ENCODE results near the gene PHKA2.

PHKA2 gene

DNA sequence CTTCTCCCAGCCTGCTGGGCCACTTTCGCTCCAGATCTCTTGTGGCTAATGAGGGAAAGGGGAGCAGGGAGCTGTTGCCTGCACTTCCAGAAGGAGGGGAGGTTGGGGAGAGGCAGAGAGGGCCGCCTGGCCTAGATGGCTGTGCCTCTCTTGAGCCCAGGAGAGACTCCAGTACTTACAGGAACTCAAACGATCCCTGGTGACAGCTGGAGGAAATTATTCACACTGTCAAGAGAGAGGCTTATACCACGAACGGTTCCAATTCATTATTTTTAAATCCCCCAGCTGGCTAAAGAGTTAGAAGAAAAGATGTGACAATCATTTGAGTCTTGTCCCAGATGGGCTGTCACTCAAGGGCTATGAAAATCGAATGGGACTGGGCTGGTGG lies 96.1 kb downstream of the PHKA2 start:
- DNase-seq (ENCODE audit: low read depth), result no peak

DNA sequence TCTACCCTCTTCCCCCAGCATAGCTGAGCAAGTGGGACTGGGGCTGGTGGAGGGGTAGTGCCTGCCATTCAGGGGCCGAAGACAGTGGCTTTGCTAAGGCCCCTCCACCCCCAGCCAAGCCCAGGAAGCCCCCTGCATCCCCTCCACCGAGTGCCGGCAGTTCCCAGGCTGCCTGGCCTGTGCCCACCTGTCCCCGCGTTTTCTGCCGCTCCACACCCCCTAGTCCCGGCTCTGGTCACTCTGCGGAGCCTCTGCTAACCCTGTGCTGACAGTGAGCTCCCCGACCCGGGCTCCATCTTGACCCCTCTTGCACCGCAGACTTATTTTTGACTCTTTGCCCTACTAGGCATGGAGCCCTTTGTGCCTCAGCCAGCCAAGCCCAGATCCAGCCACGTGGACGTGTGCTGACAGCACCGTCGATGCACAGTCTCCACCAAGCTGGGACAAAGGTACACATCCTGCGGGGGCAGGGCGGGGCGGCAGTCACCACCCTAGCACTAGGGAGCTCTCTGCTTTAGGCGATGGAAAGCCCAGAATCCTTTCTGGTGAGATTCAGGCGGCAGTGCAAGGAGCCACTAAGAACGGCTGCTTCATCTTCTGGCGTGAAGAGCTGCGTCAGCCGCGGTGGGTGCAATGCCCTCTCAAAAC lies 96.6 kb downstream of the PHKA2 start:
- no peak for DNase-seq (ENCODE audit: low read depth)

DNA sequence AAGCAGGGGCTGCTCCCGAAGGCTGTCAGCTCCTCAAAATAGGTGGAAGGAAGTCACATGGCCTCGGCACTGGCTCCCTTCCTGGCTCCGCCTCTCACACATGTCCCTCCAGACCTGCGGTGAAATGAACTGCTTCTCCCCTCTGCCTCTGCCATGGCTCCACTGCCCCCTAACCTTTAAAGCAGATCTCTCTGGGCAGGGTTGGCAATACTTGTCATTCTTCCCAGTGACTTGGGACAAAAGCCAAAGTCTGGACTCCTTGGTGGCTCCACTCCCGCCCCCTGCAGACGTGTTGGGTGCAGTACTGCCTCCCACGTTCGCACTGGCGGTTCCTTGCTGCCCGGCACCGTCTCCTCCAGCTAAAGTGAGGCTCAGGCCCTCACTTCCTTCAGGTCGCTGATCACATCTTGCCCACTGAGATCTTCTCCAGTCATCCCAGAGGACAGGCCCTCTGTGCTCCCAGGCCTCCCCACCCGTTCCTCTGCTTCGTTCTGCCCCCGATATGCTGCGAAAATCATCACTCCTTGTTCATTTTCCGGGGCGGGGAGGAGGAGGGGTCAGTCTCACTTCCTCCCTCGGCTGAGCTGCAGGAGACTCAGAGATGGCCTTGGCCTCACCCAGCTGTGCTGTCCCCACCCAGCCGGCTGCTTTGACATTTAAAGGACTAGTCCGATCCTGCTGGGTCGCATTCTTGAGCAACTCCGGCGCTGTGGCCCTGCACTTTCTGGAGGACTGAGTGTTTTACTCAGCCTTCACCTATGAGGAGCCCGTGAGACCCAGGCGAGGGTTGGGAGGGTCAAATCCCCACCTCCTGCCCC lies 97.4 kb downstream of the PHKA2 start:
- peak; percentile 24 for DNase-seq (ENCODE audit: low read depth)

DNA sequence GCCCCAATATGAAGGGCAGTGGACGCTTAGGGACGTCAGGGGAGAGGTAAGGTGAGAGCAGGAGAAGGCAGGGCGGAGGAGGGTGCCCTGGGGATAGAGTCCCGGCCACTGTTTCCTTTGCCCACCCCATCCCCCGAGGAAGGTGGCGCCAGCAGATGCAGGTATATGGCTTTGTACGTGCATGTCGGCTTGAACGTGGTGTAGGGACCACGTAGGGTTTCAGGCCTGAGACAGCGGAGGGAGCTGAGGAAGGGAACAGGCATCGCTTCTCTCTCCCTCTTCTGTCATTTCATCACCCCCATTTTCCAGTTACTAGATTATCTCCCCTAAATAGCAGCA lies 97.9 kb downstream of the PHKA2 start:
- DNase-seq (ENCODE audit: low read depth), result no peak

DNA sequence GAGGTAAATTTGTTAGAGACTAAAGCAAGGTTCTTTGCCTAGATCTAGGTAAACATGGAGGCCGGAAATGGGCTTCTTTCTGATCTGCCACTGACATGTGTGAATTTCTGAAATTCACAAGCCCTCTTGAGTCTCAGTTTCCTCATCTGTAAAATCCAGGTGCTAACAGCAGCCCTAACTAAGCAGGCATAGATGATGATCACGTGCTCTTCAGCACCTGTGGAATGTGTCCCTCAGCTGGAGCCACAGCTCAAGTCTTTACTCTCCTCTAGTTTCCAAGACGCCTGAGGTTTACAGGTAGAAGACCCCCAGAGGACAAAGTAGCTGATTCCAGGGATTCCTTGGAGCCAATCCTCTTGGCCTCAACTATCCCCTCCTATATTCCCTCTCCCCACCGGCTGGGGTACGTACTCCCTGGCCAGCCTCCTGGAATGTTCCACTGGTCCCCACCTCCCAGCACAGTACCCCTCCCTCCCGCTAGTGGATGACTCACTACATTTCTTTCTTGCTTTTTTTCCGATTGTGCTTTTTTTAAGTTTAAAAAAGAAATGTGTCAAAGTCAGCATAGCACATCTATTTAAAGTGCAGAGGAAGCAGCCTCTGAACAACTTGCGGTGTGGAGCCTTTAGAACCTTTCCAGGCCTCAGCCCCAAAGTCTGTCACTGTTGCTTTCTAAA lies 98.4 kb downstream of the PHKA2 start:
- no peak for DNase-seq (ENCODE audit: low read depth)

DNA sequence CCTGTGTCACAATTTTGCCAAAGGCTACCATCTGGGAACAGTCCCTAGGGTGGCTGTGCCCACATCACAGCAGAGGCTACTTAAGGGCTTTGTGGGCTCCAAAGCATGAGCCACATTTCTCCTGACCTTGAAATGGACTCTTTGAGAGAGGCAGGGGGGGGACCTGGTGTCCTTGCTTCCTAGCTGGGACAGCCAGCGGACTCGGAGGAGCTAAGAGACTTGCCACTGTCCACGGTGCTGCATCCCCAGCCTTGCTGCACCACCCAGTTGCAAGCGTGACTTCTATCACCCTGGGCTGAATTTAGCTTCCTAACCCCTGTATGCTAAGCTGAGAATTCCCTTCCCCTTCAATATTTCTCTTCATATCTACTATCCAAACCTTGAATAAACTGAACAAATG lies 99.0 kb downstream of the PHKA2 start:
- DNase-seq (ENCODE audit: low read depth), result no peak

DNA sequence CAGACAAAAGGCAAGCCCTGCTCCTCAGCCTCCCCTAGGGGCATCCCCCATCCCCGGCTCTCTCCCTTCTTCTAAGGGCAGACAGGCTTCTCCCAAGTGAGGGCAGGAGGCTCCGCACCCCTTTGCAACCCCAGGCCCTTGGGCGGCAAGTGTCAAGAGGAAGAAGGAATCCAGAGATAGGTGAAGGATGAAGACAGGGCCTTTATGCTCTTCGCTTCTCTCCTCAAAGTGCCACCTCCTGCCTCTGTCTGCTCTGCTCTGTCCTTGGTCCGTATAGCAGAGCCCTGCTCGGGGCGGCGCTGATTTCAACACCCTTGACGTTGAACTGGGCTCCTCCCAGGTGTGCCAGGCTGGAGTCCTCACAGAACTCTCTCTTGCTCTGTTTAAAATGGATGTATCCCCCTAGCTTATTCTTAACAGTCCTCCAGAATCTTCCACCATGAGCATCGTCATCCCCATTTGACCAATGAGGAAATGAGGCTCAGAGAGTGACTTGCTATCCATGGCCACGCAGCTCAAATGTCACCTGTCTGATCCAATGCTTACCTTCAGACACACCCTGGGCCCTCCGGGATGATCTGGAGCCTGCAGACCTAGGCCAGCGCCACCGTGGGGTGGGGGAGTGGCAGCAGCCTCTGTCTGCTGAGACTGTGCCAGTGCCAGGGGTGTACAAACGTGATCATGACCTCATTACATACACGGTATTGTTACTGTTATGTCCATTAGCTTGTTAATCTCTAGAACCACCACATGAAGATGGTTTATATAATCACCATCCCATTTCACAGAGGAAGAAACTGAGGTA lies 99.8 kb downstream of the PHKA2 start:
- no peak for DNase-seq (ENCODE audit: low read depth)

DNA sequence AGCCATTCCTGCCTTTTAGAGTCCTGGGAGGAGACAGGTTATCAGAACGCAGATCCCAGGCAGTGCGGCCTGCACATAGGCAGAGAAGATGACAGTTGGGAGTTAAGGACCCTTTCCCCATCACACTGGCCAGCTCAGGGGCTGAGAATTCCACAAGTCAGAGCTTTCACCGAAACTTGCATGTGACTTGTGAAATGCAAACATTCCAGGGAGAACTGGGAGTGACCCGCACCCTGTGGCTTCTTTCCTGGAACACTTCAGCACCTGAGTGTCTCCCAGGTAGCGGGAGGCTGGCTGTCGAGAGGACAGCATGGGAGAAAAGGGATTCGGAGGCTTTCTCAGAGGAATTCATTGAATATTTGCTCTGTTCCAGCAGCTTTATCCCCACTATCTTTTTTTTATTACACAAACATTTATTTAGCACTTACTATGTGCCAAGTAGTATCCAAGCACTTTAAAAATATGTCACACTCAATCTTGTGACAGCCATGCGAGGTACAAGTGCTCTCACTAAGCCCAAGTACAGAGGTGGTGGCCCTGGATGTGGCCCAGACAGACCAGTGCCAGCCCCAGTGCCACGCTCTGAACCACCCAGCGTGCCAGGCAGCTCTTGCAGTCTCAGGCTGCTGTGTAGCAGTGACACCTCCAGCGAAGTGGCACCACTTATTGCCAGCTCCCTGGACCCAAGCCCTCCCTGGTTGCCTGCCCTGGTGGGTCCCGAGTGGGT lies 100.5 kb downstream of the PHKA2 start:
- no peak for DNase-seq (ENCODE audit: low read depth)

DNA sequence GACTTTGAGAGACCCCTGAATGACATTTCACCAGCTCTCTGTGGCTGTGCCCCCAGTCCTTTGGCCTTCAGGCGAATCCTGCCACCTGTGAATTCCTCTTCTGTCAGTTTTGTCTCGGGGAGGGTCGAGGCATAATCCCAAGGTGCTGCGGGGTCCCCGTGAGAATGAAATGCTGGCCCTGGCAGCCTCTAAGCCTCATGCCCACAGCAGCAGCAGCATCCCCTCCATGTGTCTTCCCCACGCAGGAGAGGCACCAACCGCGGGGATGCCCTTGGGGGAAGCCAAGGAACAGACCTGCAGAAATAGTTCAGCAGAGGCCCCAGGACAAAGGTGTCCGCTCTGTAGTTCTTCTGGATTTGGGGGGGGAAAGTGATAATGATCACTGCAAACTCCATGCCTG lies 104.8 kb downstream of the PHKA2 start:
- DNase-seq (ENCODE audit: low read depth), result no peak

DNA sequence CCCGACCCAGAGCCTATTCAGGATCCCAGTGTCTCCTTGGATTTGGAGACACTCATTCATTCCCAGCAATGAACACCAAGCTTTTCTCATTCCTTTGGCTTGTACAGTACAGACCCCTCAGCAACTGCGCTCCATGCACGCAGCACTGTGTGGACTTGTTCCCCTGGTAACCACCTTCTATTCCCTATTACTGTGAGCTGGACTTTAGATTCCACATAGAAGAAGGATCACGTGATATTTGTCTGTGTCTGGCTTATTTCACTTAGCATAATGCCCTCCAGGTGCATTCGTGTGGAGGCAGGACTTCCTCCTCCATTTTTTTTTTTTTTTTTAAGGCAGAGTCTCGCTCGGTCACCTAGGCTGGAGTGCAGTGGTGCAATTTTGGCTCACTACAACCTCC lies 106.4 kb downstream of the PHKA2 start:
- no peak for DNase-seq (ENCODE audit: low read depth)

DNA sequence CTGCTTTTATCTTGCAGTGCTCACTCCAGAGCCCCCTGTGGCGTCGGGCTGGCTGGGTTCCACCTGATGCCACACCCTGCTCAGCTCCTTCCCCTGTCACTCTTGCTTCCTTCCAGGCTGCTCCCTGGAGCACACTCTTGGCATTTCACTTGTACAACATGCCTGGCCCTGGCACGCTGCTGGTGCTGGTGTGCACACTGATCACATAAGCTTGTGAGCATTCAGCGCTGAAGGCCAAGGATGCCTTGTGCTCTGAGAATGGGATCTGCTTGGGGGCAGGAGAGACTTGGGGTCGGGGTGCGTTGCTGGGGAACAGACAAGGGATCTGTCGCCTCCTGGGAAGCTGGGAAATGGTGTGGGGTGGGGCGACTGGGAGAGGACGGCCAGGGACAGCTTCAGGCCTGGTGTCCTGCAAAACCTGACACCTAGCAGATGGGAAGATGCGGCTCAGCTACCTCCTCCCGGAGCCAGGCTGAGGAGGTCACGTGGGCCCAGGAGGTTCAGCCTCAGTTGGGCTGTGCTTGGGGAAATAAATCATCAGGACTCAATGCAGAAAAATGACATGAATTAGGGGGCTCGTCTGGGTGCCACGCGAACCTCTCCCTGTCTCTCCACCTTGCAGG lies 108.5 kb downstream of the PHKA2 start:
- no peak for DNase-seq (ENCODE audit: low read depth)

DNA sequence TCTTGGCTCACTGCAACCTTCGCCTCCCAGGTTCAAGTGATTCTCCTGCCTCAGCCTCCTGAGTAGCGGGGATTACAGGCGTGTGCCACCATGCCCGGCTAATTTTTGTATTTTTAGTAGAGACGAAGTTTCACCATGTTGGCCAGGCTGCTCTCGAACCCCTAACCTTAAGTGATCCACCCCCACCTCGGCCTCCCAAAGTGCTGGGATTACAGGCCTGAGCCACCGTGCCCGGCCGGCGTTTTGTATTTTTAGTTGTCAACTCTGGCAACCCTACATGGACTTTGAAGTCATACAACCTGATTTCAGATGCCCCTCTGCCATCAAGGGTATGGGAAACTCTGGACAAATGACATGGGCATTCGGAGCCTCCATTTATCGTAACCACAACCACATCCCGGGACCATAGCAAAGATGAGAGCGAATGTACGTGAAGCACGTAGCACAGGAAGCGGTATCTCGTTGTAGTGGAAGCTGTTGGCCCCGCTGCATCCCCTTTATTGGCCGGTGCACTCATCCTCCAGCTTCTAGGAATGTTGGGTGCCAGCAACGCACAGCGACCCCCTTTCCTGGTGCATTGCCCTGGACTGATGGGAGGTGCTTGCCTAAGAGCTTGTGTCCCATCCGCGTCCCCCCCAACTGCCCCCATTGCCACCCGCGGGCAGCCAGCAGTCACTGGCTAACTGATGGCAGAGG lies 109.2 kb downstream of the PHKA2 start:
- no peak for DNase-seq (ENCODE audit: low read depth)

DNA sequence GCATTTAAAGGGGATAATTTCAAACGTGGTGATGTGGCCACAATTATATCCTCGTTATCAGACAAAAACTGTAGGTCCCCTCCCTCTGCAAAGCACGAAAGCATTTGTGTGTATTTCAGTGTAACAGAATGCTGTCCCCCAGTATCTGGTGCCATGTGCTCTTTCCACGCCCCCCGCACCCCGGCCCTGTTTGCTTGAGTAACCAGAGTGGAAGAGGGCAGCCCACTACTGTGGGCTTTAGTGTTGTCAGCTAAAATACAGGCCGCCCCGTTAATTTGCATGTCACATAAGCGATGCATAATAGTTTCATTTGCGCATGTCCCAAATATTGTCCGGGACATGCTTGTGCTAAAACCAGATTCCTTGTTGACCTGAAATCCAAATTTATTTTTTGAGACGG lies 110.1 kb downstream of the PHKA2 start:
- no peak for DNase-seq (ENCODE audit: low read depth)

DNA sequence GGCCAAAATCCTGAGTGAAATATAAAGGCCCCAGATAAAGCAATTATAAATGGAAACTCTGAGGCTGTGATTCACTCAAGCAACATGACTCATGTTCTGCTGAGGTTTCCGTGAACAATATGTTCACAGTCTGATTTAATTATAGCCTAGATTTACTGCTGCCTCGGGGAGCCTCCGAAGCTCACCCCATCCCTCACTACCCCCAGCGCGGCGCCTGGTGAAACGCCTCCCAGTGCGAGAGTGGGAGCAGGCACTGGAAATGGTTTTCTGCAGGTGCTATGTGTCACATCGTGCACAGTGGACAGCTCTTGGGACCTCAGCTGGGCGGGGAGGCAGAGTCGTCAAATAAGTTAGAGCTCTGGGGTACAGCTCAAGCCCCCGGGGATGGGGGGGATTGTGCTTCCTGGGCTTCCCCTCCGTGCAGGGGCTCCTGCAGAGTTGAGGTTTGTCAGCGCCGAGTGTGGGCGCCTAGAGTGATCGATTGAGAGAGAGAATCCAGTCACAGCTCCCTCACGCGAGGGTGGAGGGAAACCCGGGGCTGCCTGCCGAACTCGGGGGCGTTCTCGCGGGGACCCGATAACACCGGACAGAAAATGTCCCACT lies 110.6 kb downstream of the PHKA2 start:
- DNase-seq (ENCODE audit: low read depth), result peak; percentile 37

DNA sequence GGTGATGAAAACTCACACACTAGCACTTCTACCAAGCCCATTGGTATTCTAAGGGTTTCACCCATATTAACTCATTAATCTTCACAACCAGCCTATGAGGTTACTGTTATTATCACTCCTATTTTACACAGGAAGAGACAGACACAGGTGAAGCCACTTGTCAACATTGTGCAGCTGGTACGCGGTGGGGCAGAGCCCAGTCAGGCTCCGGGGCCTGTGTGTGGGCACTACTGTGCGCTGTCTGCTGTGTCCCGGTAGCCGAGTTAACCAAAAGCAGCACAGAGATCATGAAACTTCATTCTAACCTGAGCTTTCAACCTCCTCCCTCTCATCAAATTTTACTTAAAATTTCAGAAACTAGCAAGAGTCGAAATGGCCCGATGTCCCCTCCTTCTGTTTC lies 111.3 kb downstream of the PHKA2 start:
- DNase-seq (ENCODE audit: low read depth), result no peak

DNA sequence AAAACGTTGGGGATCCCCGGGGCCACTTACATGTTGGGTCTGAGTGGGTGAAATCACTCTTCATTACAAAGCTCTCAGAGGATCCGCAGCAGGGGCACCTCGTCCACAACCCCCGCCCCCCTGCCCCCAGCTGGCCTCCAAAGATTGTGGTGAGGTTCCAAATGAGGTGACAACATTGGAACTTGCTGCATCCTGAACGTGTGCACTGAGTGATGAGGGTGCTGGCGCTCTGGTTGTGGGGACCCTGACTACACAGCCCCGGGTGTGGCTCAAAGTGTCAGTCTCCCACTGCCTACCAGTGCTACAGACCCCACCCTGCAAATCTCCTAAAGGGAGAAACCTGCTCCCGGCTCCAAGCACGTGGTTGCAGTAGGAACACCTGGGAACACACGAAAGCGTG lies 111.9 kb downstream of the PHKA2 start:
- DNase-seq (ENCODE audit: low read depth), result no peak

DNA sequence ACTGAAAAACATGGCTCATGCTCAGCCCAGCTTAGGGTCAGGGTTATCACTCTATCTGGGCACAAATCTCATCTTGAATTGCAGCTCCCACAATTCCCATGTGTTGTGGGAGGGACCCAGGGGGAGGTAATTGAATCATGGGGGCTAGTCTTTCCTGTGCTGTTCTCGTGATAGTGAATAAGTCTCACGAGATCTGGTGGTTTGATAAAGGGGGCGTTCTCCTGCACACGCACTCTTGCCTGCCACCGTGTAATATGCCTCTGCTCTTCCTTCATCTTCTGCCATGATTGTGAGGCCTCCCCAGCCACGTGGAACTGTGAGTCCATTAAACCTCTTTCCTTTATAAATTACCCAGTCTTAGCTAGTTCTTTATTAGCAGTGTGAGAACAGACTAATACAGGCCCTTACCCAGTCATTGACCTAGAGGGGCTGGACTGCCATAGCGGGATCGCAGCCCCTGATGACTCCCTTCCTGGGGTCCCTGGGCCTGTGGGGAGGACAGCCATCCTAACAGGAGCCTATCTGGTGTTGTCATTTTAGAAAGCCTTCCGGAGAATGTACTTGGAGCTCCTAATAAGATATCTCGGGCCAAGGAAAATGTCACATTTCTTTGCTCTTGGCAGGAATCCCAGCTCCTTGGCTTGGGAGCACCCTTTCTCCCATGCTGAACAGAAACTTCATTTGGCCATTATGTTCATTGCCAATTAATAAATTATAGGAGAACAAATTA lies 112.6 kb downstream of the PHKA2 start:
- no peak for DNase-seq (ENCODE audit: low read depth)

DNA sequence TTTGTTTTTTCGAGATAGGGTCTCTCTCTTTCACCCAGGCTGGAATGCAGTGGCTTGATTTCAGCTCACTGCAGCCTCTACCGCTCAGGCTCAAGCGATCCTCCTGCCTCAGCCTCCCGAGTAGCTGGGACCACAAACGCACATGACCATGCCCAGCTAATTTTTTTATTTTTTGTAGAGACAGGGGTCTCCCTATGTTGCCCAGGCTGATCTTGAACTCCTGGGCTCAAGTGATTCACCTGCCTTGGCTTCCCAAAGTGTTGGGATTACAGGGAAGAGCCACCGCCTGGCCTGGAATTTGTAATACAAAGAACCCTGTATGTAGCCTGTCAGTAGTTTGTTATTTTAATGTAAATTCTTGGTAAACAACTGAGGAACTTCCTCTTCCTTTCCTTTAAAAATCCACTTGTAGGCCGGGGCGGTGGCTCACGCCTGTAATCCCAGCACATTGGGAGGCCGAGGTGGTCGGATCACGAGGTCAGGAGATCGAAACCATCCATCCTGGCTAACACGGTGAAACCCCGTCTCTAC lies 119.5 kb downstream of the PHKA2 start:
- DNase-seq (ENCODE audit: low read depth), result no peak

DNA sequence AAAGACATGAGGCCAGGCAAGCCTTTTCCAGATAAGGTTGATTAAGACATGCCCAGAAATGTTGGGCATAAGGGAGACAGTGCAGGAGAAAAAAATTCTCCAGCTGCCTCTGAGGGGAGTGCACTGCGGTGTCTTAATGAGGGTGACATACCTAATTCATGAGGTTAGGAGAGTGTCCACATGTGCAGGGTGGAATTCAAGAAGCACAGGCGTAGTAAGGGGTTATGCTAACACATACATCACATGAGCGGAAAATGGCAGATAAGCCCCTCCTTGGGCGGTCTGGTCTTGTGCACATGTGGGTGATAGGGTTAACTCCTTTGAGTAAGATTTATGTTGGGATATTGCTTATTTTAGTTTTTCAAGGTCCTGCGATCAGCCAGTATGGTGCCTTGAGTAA lies 122.4 kb downstream of the PHKA2 start:
- DNase-seq (ENCODE audit: low read depth), result no peak

DNA sequence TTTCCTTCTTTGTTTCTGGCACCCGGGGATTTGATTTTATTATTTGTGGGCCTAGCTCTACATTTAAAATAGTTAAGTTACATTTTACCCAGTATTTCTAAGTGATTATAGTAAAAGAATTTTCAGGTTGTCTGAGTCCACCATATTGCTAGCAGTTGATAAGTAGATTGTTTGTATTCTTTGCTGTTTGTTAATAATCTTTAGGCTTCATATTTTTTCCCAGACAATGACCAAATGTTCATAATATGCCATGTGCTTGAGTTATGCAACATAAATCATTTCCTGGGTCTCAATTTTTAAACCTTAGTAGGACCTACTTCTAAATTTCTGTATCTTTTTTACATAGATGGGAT lies 127.3 kb downstream of the PHKA2 start:
- DNase-seq (ENCODE audit: low read depth), result no peak
